Adipose tissue (tissue), 3 donors: Measurements from ENCODE around the gene RIPOR2. TPM values are rescaled to one million over a fixed set of nuclear protein-coding genes. Genes with fewer than 3 reads are reported as not detected.

Source experiments
- H3K27ac ChIP-seq: one replicate; pipeline ENCODE4 v1.5.1; 2013; ENCODE audit warnings: low read depth, low read length
- whole genome bisulfite sequencing, 3 donors: extraction: QIAGEN DNeasy Blood & Tissue Kit; methylation state at CpG; one replicate each; pipeline ENCODE4 v1.1.7; 2013; 5-methylcytosine and 5-hydroxymethylcytosine counted together
- polyA plus RNA-seq, 3 donors: library from polyadenylated mRNA; stranded (reverse); fragments of 200-250 nt; gene quantifications; one replicate each; pipeline ENCODE4 v1.2.3, GENCODE V29; 2013
- donor health status: healthy with polysubstance abuse.
- donor health status: Bipolar disorder and iron deficiency.
- donor health status: healthy.

RIPOR2 gene
- polyA plus RNA-seq, 3 donors: 1.6 to 12.6 (median 7.5) TPM

GRCh38 chr6:24910961-24911725 is 24.6 kb downstream of the RIPOR2 start:
- 0 to 1% (median 0%) methylated on average over 41 to 56 of the region's 56 CpGs for WGBS, 3 donors

DNA sequence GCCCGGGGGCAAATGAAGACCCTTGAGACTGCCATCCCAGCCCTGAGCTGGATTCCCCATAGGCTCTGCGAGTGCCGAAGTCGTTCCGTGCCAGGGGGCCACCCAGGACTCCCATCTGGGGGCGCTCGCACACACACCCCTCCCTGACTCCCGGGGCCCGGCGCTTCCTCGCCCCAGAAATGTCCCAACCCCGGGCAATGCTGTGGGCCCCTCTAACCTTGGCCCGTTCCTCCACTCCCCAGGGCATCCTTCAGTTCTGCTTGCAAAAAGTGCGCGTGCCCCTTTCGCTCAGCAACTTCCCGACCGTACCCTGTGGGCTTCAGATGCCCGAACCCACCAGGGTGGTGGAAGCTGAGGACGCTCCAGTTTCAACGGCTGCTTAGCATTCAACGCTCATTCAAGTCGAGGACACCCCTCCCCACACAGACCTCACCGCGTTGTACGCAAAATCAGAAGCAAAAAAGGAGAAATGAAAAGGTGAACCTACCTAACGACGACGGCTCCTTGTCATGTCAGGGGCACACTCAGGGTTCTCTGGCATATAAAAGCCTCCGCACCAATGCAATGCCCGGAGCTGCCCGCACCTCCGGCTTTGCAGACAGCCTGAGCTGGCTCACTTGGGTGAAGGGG is 25.3 kb downstream of the RIPOR2 start:
- no peak overlapping the region for H3K27ac ChIP-seq
- 1 to 10% (median 3%) methylated on average over 33 of the region's 33 CpGs for WGBS, 3 donors

More at GRCh38 chr6:24910961-24911725, 24.6 kb downstream of the RIPOR2 start:
- no peak overlapping the region for H3K27ac ChIP-seq

DNA sequence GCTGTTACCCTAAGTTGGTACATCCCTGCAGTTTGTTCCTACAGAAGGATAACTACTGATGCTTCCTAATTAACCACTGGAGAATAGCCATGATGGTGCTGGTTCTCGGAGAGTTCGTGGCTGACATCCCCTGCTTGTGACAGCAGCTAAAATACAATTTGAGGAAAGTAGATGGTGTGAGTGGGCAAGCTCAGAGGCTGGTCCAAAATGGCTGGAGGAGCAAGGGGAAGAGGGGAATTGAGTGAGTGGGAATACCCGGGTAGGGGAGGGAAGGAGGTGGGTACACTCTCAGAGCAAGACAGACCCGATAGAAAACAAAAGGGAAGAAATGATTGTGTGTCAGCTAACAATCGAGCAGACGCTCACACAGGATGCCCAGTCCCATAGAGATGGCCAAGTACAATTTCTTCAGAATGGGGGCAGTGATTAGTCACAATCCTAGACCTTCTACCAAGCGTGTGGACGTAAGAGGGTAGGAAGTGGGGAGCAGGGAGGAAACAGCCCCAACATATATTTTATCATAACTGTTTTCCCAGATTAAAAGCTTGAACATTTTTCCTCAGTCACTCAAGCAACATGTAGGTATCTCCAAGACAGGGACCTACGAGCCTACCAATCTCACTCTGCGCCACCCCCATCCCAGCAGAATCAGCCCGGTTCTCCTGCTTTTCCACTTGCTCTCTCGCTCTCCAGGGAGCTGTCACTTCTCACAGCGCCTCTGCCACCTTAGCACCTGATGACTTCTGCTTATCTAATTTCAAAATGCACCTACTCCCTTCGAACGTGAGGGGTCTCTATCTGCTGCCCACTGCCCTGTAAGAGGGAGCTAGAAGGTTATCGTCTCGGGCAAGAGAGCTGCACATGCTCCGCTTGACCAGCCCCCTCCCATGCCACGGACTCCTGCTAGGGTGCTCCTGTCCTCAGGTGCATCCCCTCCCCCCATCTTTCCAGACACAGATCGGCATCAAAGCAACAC is 26.2 kb downstream of the RIPOR2 start:
- WGBS, 3 donors: 39 to 56% (median 54%) methylated on average over 20 of the region's 20 CpGs
- no peak overlapping the region for H3K27ac ChIP-seq

GRCh38 chr6:24908650-24909035 is 27.1 kb downstream of the RIPOR2 start:
- H3K27ac ChIP-seq: no peak overlapping the region
- 26 to 83% (median 31%) methylated on average over 4 of the region's 4 CpGs for WGBS, 3 donors

DNA sequence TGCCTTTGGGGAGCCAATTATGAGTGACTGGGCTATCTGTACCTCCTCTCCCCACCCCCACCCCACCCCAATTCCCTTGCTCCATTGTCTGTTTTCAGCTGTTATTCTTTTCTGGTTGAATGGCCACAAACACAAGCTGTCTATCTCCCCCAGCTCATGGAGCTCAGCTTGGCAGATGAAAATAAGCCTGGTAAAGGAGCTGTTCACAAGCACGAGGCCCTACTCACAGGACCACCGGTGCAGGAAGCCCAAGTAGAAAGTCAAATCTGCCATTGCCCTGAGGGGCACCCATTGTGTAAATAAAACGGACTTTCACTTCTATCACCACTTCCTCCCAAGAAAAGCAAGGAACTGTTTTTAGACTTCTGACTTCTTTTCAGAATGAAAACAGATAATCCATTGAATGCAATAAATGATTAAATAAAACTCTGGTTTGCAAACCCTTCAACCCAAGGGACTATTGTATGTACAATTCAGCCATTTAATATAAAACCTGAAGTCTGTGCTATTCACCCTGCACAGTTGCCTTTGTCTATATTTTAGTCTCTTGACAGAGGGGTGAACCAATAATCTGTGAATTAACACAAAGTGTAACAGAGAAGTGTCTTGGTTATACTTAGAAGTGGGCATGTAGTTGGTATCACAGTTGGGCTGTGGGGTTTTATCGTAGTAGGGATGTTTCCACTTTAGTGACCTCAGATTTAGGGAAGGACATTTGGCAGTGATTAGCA is 27.7 kb downstream of the RIPOR2 start:
- 21 to 64% (median 33%) methylated on average over 4 of the region's 4 CpGs for WGBS, 3 donors
- no peak overlapping the region for H3K27ac ChIP-seq

GRCh38 chr6:24906314-24906713 is 29.4 kb downstream of the RIPOR2 start:
- no peak overlapping the region for H3K27ac ChIP-seq

GRCh38 chr6:24905483-24905882 is 30.3 kb downstream of the RIPOR2 start:
- no peak overlapping the region for H3K27ac ChIP-seq
- 27 to 45% (median 38%) methylated on average over 3 of the region's 3 CpGs for WGBS, 3 donors

DNA sequence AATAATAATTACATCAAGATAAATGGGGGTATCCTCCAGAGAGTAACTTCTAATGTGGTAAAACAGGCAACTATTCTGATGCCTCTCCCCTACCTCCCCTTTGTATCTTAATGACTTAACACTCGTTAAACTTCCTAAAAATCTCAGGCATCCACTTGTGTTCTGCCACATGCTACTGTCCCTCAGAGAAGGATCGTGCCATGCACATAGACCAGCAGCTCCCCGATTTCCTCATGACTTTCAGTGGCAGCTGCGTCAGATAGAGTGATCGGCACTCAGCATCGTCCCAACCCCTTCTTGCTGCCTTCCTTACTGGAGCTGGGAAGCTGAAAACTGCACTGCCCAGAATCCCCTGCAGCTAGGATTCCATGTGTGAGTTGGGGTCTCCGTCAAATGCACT is 32.1 kb downstream of the RIPOR2 start:
- WGBS, 3 donors: 94 to 97% (median 96%) methylated on average over 7 of the region's 7 CpGs
- H3K27ac ChIP-seq: no peak overlapping the region

DNA sequence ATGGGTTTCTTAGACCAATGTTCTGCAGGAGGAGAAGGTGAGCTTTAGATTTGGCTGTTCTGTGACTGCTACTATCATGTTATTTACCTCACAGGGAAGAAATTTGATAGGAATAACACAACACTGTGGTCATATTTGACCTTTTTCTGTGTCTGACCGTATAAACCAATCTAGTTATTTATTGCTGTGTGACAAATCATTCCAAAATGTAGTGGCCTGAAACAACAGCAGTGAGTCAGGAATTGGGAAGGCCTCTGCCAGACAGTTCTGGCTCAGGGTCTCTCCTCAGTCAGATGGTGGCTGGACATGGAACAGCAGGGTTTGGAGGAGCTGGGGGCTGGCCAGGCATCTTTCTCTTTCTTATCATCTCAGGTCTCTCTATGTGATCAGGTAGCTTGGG is 33.0 kb downstream of the RIPOR2 start:
- WGBS, 3 donors: 54 to 84% (median 64%) methylated on average over 1 of the region's 1 CpG
- H3K27ac ChIP-seq: no peak overlapping the region

- no peak overlapping the region for H3K27ac ChIP-seq
- 76 to 88% (median 80%) methylated on average over 6 to 9 of the region's 9 CpGs for WGBS, 3 donors
These were observed 33.9 kb downstream of the RIPOR2 start for GRCh38 chr6:24901698-24902328.

DNA sequence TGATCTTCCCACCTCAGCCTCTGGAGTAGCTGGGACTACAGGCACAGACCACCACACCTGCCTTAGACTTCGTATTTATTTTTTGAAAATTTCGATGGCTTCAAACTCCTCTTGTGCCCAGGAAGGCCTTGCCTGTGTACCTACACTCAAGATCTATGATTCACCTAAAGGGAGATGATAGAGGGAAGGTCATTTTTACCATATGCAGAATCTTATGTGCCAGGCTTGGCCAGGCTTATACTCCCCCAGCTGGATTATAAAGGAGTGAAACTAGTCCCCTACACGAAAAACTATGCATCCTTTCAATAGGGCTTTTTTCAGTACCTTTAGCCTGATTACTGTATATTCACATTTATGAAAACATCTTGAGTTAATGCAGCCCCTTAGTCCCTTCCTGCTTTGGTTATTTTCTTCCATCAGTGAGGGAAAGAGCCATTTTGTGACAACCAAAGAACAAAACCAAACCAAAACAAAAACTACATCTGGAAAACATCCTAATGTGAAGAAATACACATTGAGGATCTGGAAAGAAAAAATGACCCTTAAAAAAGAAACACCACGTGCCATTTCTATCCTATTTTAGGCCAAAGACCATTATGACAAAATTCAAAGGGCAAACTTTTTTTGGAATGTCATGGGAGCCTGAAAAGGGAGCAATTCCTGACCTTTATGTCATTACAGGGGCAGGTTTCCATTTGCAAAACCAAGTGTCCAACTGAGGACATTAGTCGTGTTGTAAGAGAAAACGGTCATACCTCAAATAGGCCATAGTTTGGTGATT is 34.7 kb downstream of the RIPOR2 start:
- H3K27ac ChIP-seq: no peak overlapping the region
- WGBS, 3 donors: 61 to 77% (median 74%) methylated on average over 6 of the region's 6 CpGs

DNA sequence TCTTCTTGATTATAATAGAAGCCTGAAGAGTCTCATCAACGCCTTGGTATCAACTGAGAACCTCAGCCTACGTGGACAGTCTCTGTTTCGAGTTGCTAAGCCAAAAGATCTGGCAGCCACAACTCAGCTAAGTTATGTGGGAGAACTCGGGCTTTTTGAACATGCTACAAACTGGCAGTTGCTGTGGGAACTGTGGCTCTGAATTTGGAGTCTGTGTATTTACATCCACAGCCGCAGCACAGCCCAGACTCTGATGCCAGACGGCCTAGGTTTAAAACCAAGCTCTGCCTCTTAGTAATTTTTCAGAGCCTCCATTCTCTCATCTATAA is 35.8 kb downstream of the RIPOR2 start:
- no peak overlapping the region for H3K27ac ChIP-seq
- WGBS, 3 donors: 37 to 72% (median 54%) methylated on average over 6 of the region's 6 CpGs

GRCh38 chr6:24899136-24899996 is 36.4 kb downstream of the RIPOR2 start:
- WGBS, 3 donors: 59 to 71% (median 71%) methylated on average over 8 of the region's 8 CpGs
- no peak overlapping the region for H3K27ac ChIP-seq

DNA sequence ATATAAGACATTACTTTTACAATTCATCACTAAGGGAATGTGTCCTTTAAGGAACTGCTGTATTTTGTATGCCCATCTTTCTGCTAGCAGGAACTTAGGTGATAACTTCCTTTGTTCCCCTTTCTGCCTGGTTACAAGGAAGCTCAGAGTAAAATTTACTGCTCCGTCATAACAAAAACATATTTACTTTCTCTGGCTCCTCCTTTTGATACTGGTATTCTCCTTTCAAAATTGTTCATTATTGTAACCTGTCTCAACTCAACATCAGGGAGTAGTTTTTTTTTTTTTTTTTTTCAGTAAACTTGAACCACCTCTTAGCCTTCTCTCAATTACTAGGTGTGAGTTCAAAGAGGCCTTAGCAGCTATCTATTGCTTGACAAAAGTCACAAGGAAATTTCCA is 37.1 kb downstream of the RIPOR2 start:
- WGBS, 3 donors: 61 to 87% (median 87%) methylated on average over 1 of the region's 1 CpG
- no peak overlapping the region for H3K27ac ChIP-seq

DNA sequence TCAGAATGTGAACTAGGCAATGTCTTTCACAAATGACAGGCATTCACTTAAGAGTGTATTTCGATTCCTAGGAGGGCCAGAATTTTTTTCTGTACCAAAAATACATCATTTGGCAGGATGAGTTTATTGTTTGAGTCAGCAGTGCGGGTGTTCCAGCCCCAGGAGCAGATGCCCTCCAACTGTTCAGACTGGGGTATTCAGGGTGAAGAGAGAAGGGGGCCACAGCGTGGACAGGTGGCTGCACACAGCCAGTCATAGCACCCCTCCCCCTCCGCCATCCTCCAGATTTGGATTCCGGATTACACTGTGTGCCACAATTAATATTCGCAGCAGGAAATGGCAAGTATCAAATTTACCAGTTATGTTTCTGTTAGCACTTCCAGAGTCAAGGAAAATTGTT is 38.6 kb downstream of the RIPOR2 start:
- H3K27ac ChIP-seq: no peak overlapping the region
- 90 to 92% (median 92%) methylated on average over 6 of the region's 6 CpGs for WGBS, 3 donors

DNA sequence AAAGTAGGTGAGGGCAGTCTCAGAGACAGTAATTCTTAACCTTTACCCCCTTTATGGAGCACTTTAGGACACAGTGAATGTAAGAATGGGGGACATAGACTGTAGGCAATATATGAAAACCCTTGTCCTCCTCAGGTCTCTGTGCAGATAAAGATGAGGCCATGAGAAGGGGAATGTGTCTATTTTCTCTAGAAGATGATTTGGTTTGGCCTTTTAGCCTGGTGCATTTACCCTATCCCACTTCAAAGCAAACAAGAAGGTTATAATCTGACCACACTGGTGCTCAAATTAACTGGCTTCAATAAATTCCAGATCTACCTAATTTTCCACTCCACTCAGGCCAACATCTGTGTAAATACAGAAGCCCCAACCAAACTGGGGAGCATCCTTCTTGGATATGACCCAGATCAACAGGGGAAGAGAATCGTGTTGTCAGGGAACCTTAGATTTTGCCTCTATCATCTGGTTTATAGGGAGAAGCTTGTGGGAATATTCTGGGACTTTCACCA is 42.4 kb downstream of the RIPOR2 start:
- H3K27ac ChIP-seq: no peak overlapping the region
- 83 to 100% (median 94%) methylated on average over 1 of the region's 1 CpG for WGBS, 3 donors
